SK-N-SH (cell line): ENCODE measurements around the gene SOCS7.

Experiments
- EP300 ChIP-seq, 2 experiments: IDR thresholded peaks; 2 replicates each; pipeline versions ENCODE4 v1.4.0 to v1.6.1; 2012; ENCODE audit warnings: borderline replicate concordance in 1 of 2, low read depth in 1 of 2, low read length in 1 of 2
- EZH2phosphoT487 ChIP-seq: fragments of 200-600 bp; sonication (generic); IDR thresholded peaks from 2 replicates; pipeline ENCODE4 v1.6.1; 2017; ENCODE audit warnings: low read depth, mixed run types, mild to moderate bottlenecking, antibody characterized with exemption, moderate library complexity, borderline replicate concordance
- GABPA ChIP-seq: IDR thresholded peaks from 2 replicates; pipeline ENCODE4 v1.4.0; 2012; ENCODE audit warnings: low read depth, mild to moderate bottlenecking
- JUND ChIP-seq: IDR thresholded peaks from 2 replicates; pipeline ENCODE4 v1.4.0; 2012
- MXI1 ChIP-seq: IDR thresholded peaks from 2 replicates; pipeline ENCODE4 v1.6.1; 2012; ENCODE audit warnings: mild to moderate bottlenecking, low read depth, low read length, improper control_type of control experiment
- POLR2AphosphoS5 ChIP-seq: IDR thresholded peaks from 2 replicates; pipeline ENCODE4 v1.6.1; 2012; ENCODE audit warnings: low read depth, low read length
- RAD21 ChIP-seq: IDR thresholded peaks from 2 replicates; pipeline ENCODE4 v1.6.1; 2012; ENCODE audit warnings: mild to moderate bottlenecking, low read length
- REST ChIP-seq: IDR thresholded peaks from 2 replicates; pipeline ENCODE4 v1.6.1; 2012; ENCODE audit warnings: mild to moderate bottlenecking, low read depth, low read length, moderate library complexity
- RFX5 ChIP-seq: IDR thresholded peaks from 2 replicates; pipeline ENCODE4 v1.6.1; 2012; ENCODE audit warnings: mild to moderate bottlenecking, improper control_type of control experiment, low read length
- TF ChIP-seq, protein P1 (sequence below): fragments of 200-600 bp; sonication (generic); IDR thresholded peaks from 2 replicates; pipeline ENCODE4 v1.6.1; 2017; ENCODE audit warnings: antibody characterized with exemption, mild to moderate bottlenecking, moderate library complexity
- TF ChIP-seq, protein P2 (sequence below): IDR thresholded peaks from 2 replicates; pipeline ENCODE4 v1.4.0; 2012; ENCODE audit warnings: low read depth, borderline replicate concordance
- TF ChIP-seq, protein P3 (sequence below): fragments of 150-350 bp; IDR thresholded peaks from 2 replicates; pipeline ENCODE4 v1.6.1; 2016; ENCODE audit warnings: mild to moderate bottlenecking, low read depth, low read length

DNA sequence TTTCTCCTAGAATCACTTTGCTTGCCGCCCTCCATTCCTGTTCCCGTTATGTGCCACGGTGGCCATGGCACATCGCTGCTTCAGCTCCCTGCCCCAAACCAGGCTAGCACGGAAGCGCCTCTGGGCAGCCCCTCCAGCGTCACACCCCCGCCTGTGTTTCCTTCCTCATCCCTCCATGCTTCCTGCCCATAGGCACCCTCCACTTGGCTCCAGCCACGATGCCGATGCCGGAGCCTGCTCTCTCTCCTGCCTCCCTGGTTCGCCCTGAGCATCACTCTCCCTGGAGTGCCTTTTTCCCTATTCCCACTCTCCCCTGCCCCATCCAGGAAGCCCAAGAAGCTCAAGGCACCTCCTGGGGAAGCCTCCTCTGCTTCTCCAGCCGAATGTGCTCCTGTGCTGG is 73.4 kb downstream of the SOCS7 start:
- TF ChIP-seq POLR2AphosphoS5, result no peak
- TF ChIP-seq, protein P1, sequence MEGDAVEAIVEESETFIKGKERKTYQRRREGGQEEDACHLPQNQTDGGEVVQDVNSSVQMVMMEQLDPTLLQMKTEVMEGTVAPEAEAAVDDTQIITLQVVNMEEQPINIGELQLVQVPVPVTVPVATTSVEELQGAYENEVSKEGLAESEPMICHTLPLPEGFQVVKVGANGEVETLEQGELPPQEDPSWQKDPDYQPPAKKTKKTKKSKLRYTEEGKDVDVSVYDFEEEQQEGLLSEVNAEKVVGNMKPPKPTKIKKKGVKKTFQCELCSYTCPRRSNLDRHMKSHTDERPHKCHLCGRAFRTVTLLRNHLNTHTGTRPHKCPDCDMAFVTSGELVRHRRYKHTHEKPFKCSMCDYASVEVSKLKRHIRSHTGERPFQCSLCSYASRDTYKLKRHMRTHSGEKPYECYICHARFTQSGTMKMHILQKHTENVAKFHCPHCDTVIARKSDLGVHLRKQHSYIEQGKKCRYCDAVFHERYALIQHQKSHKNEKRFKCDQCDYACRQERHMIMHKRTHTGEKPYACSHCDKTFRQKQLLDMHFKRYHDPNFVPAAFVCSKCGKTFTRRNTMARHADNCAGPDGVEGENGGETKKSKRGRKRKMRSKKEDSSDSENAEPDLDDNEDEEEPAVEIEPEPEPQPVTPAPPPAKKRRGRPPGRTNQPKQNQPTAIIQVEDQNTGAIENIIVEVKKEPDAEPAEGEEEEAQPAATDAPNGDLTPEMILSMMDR, result no peak
- TF ChIP-seq JUND, result no peak
- TF ChIP-seq, protein P2, sequence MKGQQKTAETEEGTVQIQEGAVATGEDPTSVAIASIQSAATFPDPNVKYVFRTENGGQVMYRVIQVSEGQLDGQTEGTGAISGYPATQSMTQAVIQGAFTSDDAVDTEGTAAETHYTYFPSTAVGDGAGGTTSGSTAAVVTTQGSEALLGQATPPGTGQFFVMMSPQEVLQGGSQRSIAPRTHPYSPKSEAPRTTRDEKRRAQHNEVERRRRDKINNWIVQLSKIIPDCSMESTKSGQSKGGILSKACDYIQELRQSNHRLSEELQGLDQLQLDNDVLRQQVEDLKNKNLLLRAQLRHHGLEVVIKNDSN, result no peak
- no peak for TF ChIP-seq RFX5
- no peak for TF ChIP-seq MXI1
- TF ChIP-seq GABPA, result no peak
- TF ChIP-seq REST, result no peak
- TF ChIP-seq RAD21, result no peak
- no peak for TF ChIP-seq EZH2phosphoT487
- TF ChIP-seq, protein P3, sequence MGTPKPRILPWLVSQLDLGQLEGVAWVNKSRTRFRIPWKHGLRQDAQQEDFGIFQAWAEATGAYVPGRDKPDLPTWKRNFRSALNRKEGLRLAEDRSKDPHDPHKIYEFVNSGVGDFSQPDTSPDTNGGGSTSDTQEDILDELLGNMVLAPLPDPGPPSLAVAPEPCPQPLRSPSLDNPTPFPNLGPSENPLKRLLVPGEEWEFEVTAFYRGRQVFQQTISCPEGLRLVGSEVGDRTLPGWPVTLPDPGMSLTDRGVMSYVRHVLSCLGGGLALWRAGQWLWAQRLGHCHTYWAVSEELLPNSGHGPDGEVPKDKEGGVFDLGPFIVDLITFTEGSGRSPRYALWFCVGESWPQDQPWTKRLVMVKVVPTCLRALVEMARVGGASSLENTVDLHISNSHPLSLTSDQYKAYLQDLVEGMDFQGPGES, result no peak
- no peak for TF ChIP-seq EP300 (IDR thresholded peaks at IDR 0.05; ENCODE audit: borderline replicate concordance in 1 of 2, low read depth in 1 of 2, low read length in 1 of 2)
